ENCODE results near the gene MYH14. TPM values are rescaled to one million over a fixed set of nuclear protein-coding genes. Genes with fewer than 3 reads are reported as not detected.
"Not testable (repeated sequence)": the region's sequence is repeated elsewhere in the genome, so short reads cannot be mapped to it uniquely, and the experiment has no call there.

The MYH14 gene
- total RNA-seq, 4 donors from 2014 or later, result 8.0 to 12.8 (median 10.3) TPM

- DNase-seq (ENCODE audit: low spot score) (no peak), ATAC-seq (ENCODE audit: low FRiP score) (no peak)
- TF ChIP-seq CTCF (IDR thresholded peaks at IDR 0.05), result no peak
Measured at GRCh38 chr19:50349277-50350057, 146.0 kb downstream of the MYH14 start.

GRCh38 chr19:50352242-50352641 is 148.8 kb downstream of the MYH14 start:
- TF ChIP-seq CTCF (IDR thresholded peaks at IDR 0.05), result no peak
- DNase-seq (ENCODE audit: low spot score) (no peak), ATAC-seq (ENCODE audit: low FRiP score) (no peak)

- not testable (repeated sequence) for DNase-seq (ENCODE audit: low spot score); ATAC-seq (ENCODE audit: low FRiP score)
Measured at GRCh38 chr19:50353487-50353880, 150.1 kb downstream of the MYH14 start.

- DNase-seq (ENCODE audit: low spot score), result no peak
- no peak for ATAC-seq (ENCODE audit: low FRiP score)
- no peak for TF ChIP-seq CTCF (IDR thresholded peaks at IDR 0.05)
Measured at GRCh38 chr19:50356691-50357177, 153.3 kb downstream of the MYH14 start.

GRCh38 chr19:50357178-50358100 is 154.0 kb downstream of the MYH14 start:
- DNase-seq (ENCODE audit: low spot score), result peak; percentile 63
- peak in 2 of 3 donors; percentile 29 to 89 for TF ChIP-seq CTCF (IDR thresholded peaks at IDR 0.05)
- ATAC-seq (ENCODE audit: low FRiP score), result peak; percentile 78

GRCh38 chr19:50358483-50359327 is 155.3 kb downstream of the MYH14 start:
- no peak for DNase-seq (ENCODE audit: low spot score)
- TF ChIP-seq CTCF (IDR thresholded peaks at IDR 0.05), result no peak
- no peak for ATAC-seq (ENCODE audit: low FRiP score)

Measured in omental fat pad (tissue), 4 donors.